ENCODE measurements around the gene LANCL3.

The LANCL3 gene

GRCh38 chrX:37676811-37677210 is 105.3 kb downstream of the LANCL3 start:
- Histone ChIP-seq H3K36me3 (ENCODE audit: control insufficient read depth in 1 of 2, insufficient read depth in 2 of 2, low read depth in 1 of 2, low read length in 2 of 2) (no peaks in the 10 kb centered on the region), H3K9ac (ENCODE audit: low read length) (no peak overlapping the region), H3K27me3 (ENCODE audit: control insufficient read depth in 1 of 2, insufficient read depth in 1 of 2, low read length in 2 of 2) (peaks cover 0 to 10% of the 10 kb centered on the region in 2 experiments), H2BK15ac (ENCODE audit: low read depth, poor library complexity, severe bottlenecking) (no peak overlapping the region), H3K9me3 (ENCODE audit: control insufficient read depth, low read length) (no peaks in the 10 kb centered on the region), H4K8ac (ENCODE audit: low read length) (no peak overlapping the region), H3K27ac (ENCODE audit: low read length, poor library complexity, severe bottlenecking) (no peak overlapping the region), H3K79me1 (replicated peaks; ENCODE audit: low read length, poor library complexity, severe bottlenecking) (no peaks in the 10 kb centered on the region), H2AFZ (ENCODE audit: low read depth, low read length) (no peak overlapping the region), H3K4me3 (ENCODE audit: insufficient read depth in 1 of 2, low read depth in 1 of 2, low read length in 2 of 2) (no peak overlapping the region), H3K18ac (ENCODE audit: low read depth in 1 of 2, low read length in 2 of 2) (no peak overlapping the region), H4K91ac (ENCODE audit: low read length) (no peak overlapping the region), H2BK12ac (ENCODE audit: low read length in 2 of 2) (no peak overlapping the region), H3K4ac (ENCODE audit: low read depth in 1 of 2, low read length in 2 of 2) (no peak overlapping the region), H2AK5ac (ENCODE audit: low read length, severe bottlenecking) (no peak overlapping the region), H3K4me1 (ENCODE audit: control insufficient read depth, insufficient read depth, low read depth, low read length) (no peaks in the 10 kb centered on the region), H3K14ac (ENCODE audit: low read length in 2 of 2) (no peak overlapping the region), H3K4me2 (ENCODE audit: low read length, poor library complexity, severe bottlenecking) (no peak overlapping the region), H2BK5ac (ENCODE audit: low read depth, low read length, poor library complexity, severe bottlenecking) (no peak overlapping the region), H2BK120ac (ENCODE audit: low read depth, low read length) (no peak overlapping the region), H3K23ac (ENCODE audit: low read length in 2 of 2) (no peak overlapping the region)
- DNase-seq: no peak

- Histone ChIP-seq H3K4me1 (ENCODE audit: control insufficient read depth, insufficient read depth, low read depth, low read length) (no peaks in the 10 kb centered on the region), H3K18ac (ENCODE audit: low read depth in 1 of 2, low read length in 2 of 2) (no peak overlapping the region)
- WGBS: no CpG with 5 or more reads among the region's 1 CpG
These were observed 105.8 kb downstream of the LANCL3 start for GRCh38 chrX:37677243-37677642.

GRCh38 chrX:37677765-37678164 is 106.3 kb downstream of the LANCL3 start:
- Histone ChIP-seq H3K4me3 (ENCODE audit: insufficient read depth in 1 of 2, low read depth in 1 of 2, low read length in 2 of 2) (no peak overlapping the region), H2AFZ (ENCODE audit: low read depth, low read length) (no peak overlapping the region), H3K27ac (ENCODE audit: low read length, poor library complexity, severe bottlenecking) (no peak overlapping the region), H3K27me3 (ENCODE audit: control insufficient read depth in 1 of 2, insufficient read depth in 1 of 2, low read length in 2 of 2) (peaks cover 0 to 10% of the 10 kb centered on the region in 2 experiments), H3K4ac (ENCODE audit: low read depth in 1 of 2, low read length in 2 of 2) (no peak overlapping the region), H3K4me1 (ENCODE audit: control insufficient read depth, insufficient read depth, low read depth, low read length) (no peaks in the 10 kb centered on the region), H3K4me2 (ENCODE audit: low read length, poor library complexity, severe bottlenecking) (no peak overlapping the region), H2BK15ac (ENCODE audit: low read depth, poor library complexity, severe bottlenecking) (no peak overlapping the region), H4K91ac (ENCODE audit: low read length) (no peak overlapping the region), H3K9ac (ENCODE audit: low read length) (no peak overlapping the region), H2BK12ac (ENCODE audit: low read length in 2 of 2) (no peak overlapping the region), H4K8ac (ENCODE audit: low read length) (no peak overlapping the region), H3K9me3 (ENCODE audit: control insufficient read depth, low read length) (no peaks in the 10 kb centered on the region), H3K36me3 (ENCODE audit: control insufficient read depth in 1 of 2, insufficient read depth in 2 of 2, low read depth in 1 of 2, low read length in 2 of 2) (no peaks in the 10 kb centered on the region), H2BK120ac (ENCODE audit: low read depth, low read length) (no peak overlapping the region), H2BK5ac (ENCODE audit: low read depth, low read length, poor library complexity, severe bottlenecking) (no peak overlapping the region), H3K18ac (ENCODE audit: low read depth in 1 of 2, low read length in 2 of 2) (no peak overlapping the region), H3K14ac (ENCODE audit: low read length in 2 of 2) (no peak overlapping the region), H3K23ac (ENCODE audit: low read length in 2 of 2) (no peak overlapping the region), H3K79me1 (replicated peaks; ENCODE audit: low read length, poor library complexity, severe bottlenecking) (no peaks in the 10 kb centered on the region), H2AK5ac (ENCODE audit: low read length, severe bottlenecking) (no peak overlapping the region)
- no CpG with 5 or more reads among the region's 1 CpG for WGBS
- no peak for DNase-seq

More at GRCh38 chrX:37677243-37677642, 105.8 kb downstream of the LANCL3 start:
- Histone ChIP-seq H3K23ac (ENCODE audit: low read length in 2 of 2) (no peak overlapping the region), H2AK5ac (ENCODE audit: low read length, severe bottlenecking) (no peak overlapping the region), H3K14ac (ENCODE audit: low read length in 2 of 2) (no peak overlapping the region), H3K4me2 (ENCODE audit: low read length, poor library complexity, severe bottlenecking) (no peak overlapping the region), H3K4me3 (ENCODE audit: insufficient read depth in 1 of 2, low read depth in 1 of 2, low read length in 2 of 2) (no peak overlapping the region), H2BK120ac (ENCODE audit: low read depth, low read length) (no peak overlapping the region), H3K79me1 (replicated peaks; ENCODE audit: low read length, poor library complexity, severe bottlenecking) (no peaks in the 10 kb centered on the region), H3K27ac (ENCODE audit: low read length, poor library complexity, severe bottlenecking) (no peak overlapping the region), H4K8ac (ENCODE audit: low read length) (no peak overlapping the region), H3K9me3 (ENCODE audit: control insufficient read depth, low read length) (no peaks in the 10 kb centered on the region), H3K4ac (ENCODE audit: low read depth in 1 of 2, low read length in 2 of 2) (no peak overlapping the region), H3K36me3 (ENCODE audit: control insufficient read depth in 1 of 2, insufficient read depth in 2 of 2, low read depth in 1 of 2, low read length in 2 of 2) (no peaks in the 10 kb centered on the region), H4K91ac (ENCODE audit: low read length) (no peak overlapping the region), H2BK5ac (ENCODE audit: low read depth, low read length, poor library complexity, severe bottlenecking) (no peak overlapping the region), H2BK12ac (ENCODE audit: low read length in 2 of 2) (no peak overlapping the region), H3K27me3 (ENCODE audit: control insufficient read depth in 1 of 2, insufficient read depth in 1 of 2, low read length in 2 of 2) (peaks cover 0 to 10% of the 10 kb centered on the region in 2 experiments), H2BK15ac (ENCODE audit: low read depth, poor library complexity, severe bottlenecking) (no peak overlapping the region), H2AFZ (ENCODE audit: low read depth, low read length) (no peak overlapping the region), H3K9ac (ENCODE audit: low read length) (no peak overlapping the region)
- DNase-seq: no peak

GRCh38 chrX:37678574-37678973 is 107.1 kb downstream of the LANCL3 start:
- Histone ChIP-seq H2BK120ac (ENCODE audit: low read depth, low read length) (no peak overlapping the region), H3K4me2 (ENCODE audit: low read length, poor library complexity, severe bottlenecking) (no peak overlapping the region), H3K4ac (ENCODE audit: low read depth in 1 of 2, low read length in 2 of 2) (no peak overlapping the region), H2BK15ac (ENCODE audit: low read depth, poor library complexity, severe bottlenecking) (no peak overlapping the region), H3K9me3 (ENCODE audit: control insufficient read depth, low read length) (no peaks in the 10 kb centered on the region), H3K14ac (ENCODE audit: low read length in 2 of 2) (no peak overlapping the region), H2AK5ac (ENCODE audit: low read length, severe bottlenecking) (no peak overlapping the region), H3K4me1 (ENCODE audit: control insufficient read depth, insufficient read depth, low read depth, low read length) (no peaks in the 10 kb centered on the region), H3K4me3 (ENCODE audit: insufficient read depth in 1 of 2, low read depth in 1 of 2, low read length in 2 of 2) (no peak overlapping the region), H2BK5ac (ENCODE audit: low read depth, low read length, poor library complexity, severe bottlenecking) (no peak overlapping the region), H4K8ac (ENCODE audit: low read length) (no peak overlapping the region), H3K23ac (ENCODE audit: low read length in 2 of 2) (no peak overlapping the region), H3K79me1 (replicated peaks; ENCODE audit: low read length, poor library complexity, severe bottlenecking) (no peaks in the 10 kb centered on the region), H3K27ac (ENCODE audit: low read length, poor library complexity, severe bottlenecking) (no peak overlapping the region), H2AFZ (ENCODE audit: low read depth, low read length) (no peak overlapping the region), H3K36me3 (ENCODE audit: control insufficient read depth in 1 of 2, insufficient read depth in 2 of 2, low read depth in 1 of 2, low read length in 2 of 2) (no peaks in the 10 kb centered on the region), H3K18ac (ENCODE audit: low read depth in 1 of 2, low read length in 2 of 2) (no peak overlapping the region), H4K91ac (ENCODE audit: low read length) (no peak overlapping the region), H3K9ac (ENCODE audit: low read length) (no peak overlapping the region), H2BK12ac (ENCODE audit: low read length in 2 of 2) (no peak overlapping the region), H3K27me3 (ENCODE audit: control insufficient read depth in 1 of 2, insufficient read depth in 1 of 2, low read length in 2 of 2) (peaks cover 0 to 10% of the 10 kb centered on the region in 2 experiments)
- no peak for DNase-seq
- WGBS: no CpG with 5 or more reads among the region's 1 CpG
